ENCODE measurements around the gene PUDP.
"Not testable (repeated sequence)": the region's sequence is repeated elsewhere in the genome, so short reads cannot be mapped to it uniquely, and the experiment has no call there.

The PUDP gene

DNA sequence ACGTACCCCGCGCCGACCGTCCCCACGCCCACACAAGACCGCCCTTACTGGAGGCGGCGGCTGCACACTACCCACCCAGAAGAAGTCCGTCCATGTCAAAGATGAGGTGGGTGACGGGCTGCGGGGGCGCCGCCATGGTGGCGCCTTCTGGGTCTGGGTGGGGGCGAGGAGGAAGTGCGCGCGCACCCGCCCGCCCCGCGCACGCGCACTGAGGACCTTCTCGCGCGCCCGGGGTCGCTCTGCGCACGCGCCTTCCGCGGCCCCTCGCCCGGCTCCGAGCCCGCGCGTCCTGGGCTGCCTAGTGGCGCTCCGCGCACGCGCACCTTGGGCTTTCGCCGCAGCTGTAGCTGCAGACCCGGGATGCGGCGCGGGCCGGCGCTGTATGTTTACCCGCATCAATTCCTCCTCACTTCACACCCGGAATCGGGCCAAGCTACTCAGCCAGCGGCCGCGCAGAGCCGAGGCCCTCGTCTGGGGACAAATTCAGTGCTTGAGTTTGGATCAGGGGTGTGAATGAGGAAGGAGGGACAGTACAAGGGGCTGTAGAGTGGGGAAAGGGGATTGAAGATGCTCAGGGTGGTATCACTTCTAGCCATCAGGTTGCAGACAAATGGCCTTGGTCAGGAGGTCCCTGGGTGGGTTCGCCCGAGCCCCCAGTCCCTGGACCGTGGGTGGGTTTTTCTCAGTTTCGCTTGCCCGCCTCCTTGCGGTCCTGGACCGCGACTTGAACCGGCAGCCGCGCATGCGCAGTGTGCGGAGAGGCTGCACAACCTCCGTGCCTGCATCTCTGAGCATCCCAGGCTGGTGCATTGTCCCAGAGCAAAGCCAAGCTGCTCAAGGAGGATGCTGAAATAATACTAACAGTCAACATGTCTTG, at the start of gene PUDP:
Gene PUDP (minus strand): TSS at position 176 of the 877 bp plus-strand sequence. CDS start 40 bp downstream, at position 136.
- DNase-seq (ENCODE audit: low read depth), result no peak

DNA sequence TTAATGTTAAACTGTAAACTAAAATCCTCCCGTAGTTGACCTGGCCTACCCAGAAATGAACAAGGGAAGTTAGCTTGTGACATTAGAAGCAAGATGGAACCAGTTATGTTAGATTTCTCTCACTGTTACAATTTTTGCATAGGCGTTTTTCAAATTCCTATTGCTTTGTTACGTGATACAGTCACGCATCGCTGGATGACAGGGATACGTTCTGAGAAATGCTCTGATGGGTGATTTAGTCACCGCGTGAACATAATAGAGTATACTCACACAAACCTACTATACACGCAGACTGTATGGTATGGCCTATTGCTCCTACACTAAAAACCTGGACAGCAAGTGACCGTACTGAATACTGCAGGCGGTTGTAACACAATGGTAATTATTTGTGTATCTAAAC, 46.7 kb upstream of the PUDP start:
- no peak for DNase-seq (ENCODE audit: low read depth)

GRCh38 chrX:7192871-7193270, 44.9 kb upstream of the PUDP start:
- no peak for DNase-seq (ENCODE audit: low read depth)

- no peak for DNase-seq (ENCODE audit: low read depth)
These were observed 43.7 kb upstream of the PUDP start for GRCh38 chrX:7191681-7192110.

- no peak for DNase-seq (ENCODE audit: low read depth)
These were observed 42.2 kb upstream of the PUDP start for GRCh38 chrX:7190157-7190556.

DNA sequence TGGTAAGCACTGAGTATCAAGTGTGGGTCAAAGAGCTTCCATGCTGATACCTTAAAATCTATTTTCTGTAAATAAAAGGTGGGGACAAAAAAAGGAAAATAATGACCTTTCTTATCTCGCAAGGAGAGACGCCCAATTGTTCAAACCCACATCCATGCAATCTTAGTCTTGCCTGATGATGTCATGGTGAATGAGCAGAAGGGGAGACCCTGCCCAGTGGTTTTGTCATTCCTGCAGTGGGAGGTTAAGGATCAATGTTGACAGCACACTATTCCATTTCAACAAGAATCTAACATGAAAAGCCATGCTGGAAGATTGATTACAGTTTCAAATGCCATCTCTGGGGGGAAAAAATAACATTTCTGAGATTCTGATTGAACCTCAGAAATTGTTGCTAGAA, 40.7 kb upstream of the PUDP start:
- no peak for DNase-seq (ENCODE audit: low read depth)

GRCh38 chrX:7184816-7185215, 36.9 kb upstream of the PUDP start:
- DNase-seq (ENCODE audit: low read depth), result no peak

DNA sequence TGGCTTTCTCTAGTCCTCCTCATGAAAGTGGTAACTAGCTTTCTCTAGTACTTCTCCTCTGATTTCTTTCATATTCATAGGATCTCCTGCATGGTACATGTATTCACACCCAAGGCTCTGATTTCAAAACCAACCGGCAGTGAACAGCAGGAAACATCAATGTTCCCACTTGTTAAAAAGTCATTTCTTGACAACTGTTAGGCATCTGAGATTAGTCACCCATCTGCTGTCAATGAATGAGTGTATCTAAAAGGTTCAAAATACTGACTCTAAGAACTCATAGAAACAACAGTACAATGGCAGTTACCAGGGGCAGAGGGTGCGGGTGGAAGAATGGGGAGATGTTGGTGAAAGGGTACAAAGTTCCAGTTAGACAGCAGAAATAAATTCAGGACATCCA, 31.5 kb upstream of the PUDP start:
- no peak for DNase-seq (ENCODE audit: low read depth)

DNA sequence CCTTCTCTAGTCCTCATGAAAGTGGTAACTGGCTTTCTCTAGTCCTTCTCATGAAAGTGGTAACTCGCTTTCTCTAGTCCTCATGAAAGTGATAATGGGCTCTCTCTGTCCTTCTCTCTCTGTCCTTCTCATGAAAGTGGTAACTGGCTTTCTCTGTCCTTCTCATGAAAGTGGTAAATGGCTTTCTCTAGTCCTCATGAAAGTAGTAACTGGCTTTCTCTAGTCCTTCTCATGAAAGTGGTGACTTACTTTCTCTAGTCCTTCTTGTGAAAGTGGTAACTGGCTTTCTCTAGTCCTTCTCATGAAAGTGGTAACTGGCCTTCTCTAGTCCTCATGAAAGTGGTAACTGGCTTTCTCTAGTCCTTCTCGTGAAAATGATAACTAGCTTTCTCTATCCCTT, 30.9 kb upstream of the PUDP start:
- DNase-seq (ENCODE audit: low read depth), result not testable (repeated sequence)

DNA sequence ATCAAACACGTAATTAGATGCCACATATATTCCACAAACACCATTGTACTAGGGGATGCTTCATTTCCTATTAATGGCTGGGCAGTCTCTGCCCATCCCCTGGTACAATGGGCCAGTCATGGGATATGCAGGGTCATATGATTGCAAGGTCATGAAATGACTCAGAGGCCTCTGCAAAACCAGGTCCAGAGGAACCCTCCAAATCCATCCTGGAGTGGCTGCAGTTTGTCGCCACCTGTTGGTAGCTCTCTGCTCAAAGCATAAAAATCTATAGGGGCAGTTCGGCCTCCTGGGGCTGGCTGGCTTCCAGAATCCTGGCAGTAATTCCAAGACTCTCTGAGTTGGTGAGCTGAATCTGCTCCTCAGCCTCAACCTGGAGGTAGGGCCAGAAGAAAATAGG, 22.9 kb upstream of the PUDP start:
- DNase-seq (ENCODE audit: low read depth), result no peak

DNA sequence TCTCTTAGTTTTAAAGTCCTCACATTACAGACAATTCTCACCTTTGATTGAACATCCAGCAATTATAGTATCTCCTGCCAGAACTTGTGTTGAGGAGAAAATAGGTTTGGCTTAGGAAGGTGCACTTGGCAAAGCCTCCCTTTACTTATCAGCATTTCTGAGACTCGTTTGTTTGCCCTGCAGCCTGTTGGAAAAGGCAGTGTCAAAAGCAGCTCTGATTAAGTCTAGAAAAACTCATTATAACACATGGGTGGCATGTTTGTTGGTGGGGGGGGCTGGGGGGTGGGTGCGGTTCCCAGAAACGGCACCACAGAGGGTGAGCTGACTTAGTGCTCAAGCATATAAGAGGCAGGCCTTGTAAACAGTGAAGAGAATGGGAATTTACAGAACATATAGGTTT, 21.7 kb upstream of the PUDP start:
- DNase-seq (ENCODE audit: low read depth), result no peak

GRCh38 chrX:7168371-7168770, 20.4 kb upstream of the PUDP start:
- DNase-seq (ENCODE audit: low read depth), result no peak

DNA sequence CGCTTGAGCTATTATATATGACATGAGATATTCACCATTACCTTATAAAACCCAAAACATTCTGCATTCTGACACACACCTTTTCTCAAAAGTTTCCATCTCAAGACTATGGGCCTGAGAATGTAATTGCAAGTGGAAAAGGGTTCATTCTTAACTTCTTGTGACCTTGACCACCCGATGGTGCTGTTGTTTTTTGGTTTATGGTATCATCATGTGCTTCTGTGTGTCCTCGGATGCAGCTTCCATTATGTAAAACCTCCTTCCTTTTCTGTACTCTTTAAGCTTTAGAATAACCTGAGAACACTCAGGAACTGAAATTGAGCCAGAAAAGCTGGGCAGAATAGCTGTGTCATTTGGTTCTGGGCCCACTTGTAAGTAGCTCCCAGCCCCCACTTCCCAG, 16.2 kb upstream of the PUDP start:
- no peak for DNase-seq (ENCODE audit: low read depth)

DNA sequence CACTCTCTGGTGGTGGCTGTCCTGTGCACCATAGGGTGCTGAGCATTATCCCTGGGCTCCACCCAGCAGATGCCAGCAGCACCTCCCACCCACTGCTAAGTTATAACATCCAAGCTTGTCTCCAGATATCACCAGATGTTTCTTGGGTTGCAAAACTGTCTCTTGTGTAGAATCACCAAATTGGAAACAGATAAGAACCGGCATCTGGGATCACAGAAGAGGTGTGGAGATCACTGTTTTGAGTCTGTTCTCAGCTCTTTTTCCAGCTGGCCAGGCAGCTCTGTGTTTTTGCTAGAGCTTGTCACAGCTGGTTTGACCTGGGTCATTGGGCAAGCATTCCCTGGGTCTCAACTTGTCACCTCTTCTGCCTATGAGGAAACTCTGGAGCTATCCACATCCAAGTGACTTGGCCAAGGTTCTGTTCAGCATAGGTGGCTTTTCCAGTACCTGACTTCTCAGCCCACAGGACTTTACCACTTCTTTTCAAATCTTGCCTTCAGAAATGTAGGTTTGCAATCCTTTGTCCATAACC, 15.3 kb upstream of the PUDP start:
- no peak for DNase-seq (ENCODE audit: low read depth)

GRCh38 chrX:7159149-7159861, 11.4 kb upstream of the PUDP start:
- DNase-seq (ENCODE audit: low read depth), result no peak

- no peak for DNase-seq (ENCODE audit: low read depth)
These were observed 10.6 kb upstream of the PUDP start for GRCh38 chrX:7158468-7158990.

DNA sequence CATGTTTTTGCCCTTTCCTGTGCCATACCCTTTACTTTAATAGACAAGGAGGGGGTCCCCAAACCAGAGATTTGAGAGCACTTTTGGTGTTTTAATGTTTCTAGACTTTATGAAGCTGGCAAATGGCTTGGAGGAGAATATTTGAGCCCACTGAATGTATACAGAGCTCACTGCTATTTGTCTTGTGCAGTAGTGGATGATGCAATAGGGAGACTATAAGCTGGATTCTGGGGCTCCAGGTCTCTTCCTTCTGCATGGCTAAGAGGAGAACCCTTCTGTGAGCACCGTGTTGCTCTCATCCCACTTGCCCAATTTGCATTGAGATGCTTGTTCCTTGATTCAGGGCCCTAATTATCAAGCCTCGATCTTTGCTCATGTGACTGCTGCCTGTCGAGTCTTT, 8.9 kb upstream of the PUDP start:
- no peak for DNase-seq (ENCODE audit: low read depth)

- no peak for DNase-seq (ENCODE audit: low read depth)
These were observed 7.2 kb upstream of the PUDP start for GRCh38 chrX:7155163-7155562.

DNA sequence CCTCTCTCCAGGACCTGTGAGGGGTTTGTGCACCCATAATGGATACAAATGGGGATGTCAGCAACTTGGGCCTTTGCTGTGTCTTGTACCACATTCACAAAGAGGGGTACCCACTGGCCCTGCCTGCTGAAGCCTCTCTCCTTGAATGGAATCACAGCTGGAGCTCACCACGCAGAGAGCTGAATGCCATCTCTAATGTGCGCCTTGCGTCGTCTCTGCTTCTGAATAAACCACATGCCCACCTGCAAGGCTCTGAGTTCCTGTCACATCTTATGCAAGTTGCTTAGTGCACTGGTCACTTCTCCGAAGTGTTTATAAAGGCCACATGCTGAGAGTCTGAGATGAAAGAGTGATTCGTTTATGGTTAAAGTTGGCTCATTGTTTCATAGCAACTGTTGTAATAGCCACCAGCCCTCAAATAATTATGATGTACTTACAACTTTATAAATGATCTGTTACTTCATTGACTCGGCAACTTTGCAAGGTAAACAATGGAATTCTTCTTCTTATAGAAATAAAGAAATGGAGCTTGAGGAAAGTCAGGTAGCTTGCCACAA, 6.2 kb upstream of the PUDP start:
- no peak for DNase-seq (ENCODE audit: low read depth)

- DNase-seq (ENCODE audit: low read depth), result no peak
These were observed 5.3 kb upstream of the PUDP start for GRCh38 chrX:7153231-7153630.

DNA sequence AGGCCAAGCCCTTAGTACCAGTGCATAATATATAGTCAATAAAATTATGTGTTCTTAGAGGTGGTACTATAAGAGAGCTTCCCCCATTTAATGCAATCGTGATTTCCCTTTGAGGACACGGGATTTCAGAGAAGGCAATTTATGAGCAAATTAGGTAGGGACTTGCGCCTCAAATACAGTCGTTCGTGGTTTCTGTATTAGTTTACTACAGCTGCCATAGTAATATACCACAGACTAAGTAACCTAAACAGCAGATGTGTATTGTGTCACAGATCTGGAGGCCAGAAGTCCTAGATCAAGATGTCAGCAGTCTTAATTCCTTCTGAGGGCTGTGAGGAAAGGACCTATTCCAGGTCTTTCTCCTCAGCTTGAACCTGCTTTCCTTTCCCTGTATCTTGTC, 1.5 kb upstream of the PUDP start:
- DNase-seq (ENCODE audit: low read depth), result no peak

DNA sequence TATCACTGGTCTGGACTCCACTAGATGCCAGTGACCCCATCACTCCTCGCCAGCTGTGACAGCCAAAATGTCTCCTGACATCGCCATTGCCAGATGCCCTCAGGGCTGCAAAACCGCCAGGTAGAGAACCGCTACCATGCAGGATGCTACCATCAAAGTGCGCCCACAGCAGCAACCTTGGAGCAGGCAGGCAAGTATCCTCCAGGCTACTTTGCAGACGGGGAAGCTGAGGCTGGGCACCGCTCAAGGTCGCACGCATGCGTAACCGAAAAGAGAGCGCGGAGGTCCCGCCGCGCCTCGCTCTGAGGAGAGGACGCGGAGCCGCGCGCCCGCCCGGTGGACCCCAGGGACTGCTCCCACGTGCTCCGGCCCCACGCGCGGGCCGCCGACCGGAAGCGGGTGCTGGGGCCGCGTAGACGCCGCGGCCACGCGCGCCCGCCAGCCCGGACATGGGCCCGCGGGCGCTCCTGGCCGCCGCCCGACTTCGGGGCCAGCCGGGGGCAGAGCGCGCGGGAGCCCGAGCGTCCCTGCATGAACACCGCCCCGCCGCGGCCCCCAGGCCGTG, 458 bp downstream of the PUDP start, which contains the start of gene STS:
Gene STS (plus strand): TSS at position 300 of the 565 bp plus-strand sequence. CDS start 105,488 bp downstream, outside the sequence.
- DNase-seq (ENCODE audit: low read depth), result no peak

All from non-pigmented ciliary epithelial cell (primary cell).